DOHH2 (cell line): ENCODE data around the gene DIS3L2.

Experiments used
- EZH2phosphoT487 ChIP-seq: fragments of 200-600 bp; sonication (generic); IDR thresholded peaks from 2 replicates; pipeline ENCODE4 v1.6.1; 2017; ENCODE audit warnings: borderline replicate concordance, mild to moderate bottlenecking, antibody characterized with exemption, low read length, moderate library complexity, mixed read lengths
- TF ChIP-seq, protein P1 (sequence below): fragments of 200-600 bp; sonication (generic); IDR thresholded peaks from one replicate; pipeline ENCODE4 v1.5.1; 2014; ENCODE audit warnings: antibody characterized with exemption, mild to moderate bottlenecking, low read depth, low read length; ENCODE audit not compliant: poor library complexity, severe bottlenecking

DNA sequence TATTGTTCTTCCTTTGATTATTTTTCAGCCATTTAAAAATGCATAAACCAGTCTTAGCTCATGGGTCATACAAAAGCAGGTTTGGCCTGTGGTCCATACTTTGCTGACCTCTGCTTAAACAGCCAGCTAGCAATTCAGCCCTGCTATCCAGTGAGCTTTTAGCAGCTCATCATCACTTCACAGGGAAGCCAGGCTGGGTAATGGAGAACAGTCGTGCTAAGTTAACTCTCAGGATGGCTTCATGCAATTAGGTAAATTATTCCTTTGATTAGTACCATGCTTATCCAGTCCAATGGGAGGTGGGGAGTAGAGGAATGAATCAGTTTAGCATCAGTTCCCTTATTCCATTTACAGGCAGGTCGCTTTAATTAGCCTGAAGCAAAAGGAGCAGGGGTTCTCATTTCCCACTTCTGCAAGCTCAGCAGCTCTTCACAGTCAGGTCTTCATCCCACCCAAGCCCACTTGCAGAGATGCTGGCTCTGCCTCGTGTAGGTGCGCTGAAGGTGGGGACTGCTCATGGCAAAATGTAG lies 307.2 kb downstream of the DIS3L2 start:
- TF ChIP-seq, protein P1, sequence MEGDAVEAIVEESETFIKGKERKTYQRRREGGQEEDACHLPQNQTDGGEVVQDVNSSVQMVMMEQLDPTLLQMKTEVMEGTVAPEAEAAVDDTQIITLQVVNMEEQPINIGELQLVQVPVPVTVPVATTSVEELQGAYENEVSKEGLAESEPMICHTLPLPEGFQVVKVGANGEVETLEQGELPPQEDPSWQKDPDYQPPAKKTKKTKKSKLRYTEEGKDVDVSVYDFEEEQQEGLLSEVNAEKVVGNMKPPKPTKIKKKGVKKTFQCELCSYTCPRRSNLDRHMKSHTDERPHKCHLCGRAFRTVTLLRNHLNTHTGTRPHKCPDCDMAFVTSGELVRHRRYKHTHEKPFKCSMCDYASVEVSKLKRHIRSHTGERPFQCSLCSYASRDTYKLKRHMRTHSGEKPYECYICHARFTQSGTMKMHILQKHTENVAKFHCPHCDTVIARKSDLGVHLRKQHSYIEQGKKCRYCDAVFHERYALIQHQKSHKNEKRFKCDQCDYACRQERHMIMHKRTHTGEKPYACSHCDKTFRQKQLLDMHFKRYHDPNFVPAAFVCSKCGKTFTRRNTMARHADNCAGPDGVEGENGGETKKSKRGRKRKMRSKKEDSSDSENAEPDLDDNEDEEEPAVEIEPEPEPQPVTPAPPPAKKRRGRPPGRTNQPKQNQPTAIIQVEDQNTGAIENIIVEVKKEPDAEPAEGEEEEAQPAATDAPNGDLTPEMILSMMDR, result no peak
- no peak for TF ChIP-seq EZH2phosphoT487
